Measurements from ENCODE around the gene CYP21A2.
"Not testable (repeated sequence)": the region's sequence is repeated elsewhere in the genome, so short reads cannot be mapped to it uniquely, and the experiment has no call there.

GRCh38 chr6:32043589-32044380 is 5.6 kb downstream of the CYP21A2 start:
- TF ChIP-seq POLR2A (IDR thresholded peaks at IDR 0.05; ENCODE audit: low read length); GATA1 (IDR thresholded peaks at IDR 0.05; ENCODE audit: low read depth, low read length): not testable (repeated sequence)
